PFSK-1 (cell line): ENCODE data around the gene TPD52L2.

Source experiments
- FOXP2 ChIP-seq: optimal IDR thresholded peaks from 2 replicates; pipeline ENCODE3; 2011; ENCODE audit warnings: borderline replicate concordance, control low read depth, inconsistent platforms; ENCODE audit not compliant: insufficient read depth; ENCODE audit errors: extremely low read length, extremely low read depth
- POLR2AphosphoS5 ChIP-seq: IDR thresholded peaks from 2 replicates; pipeline ENCODE4 v1.6.1; 2012; ENCODE audit warnings: low read depth, mild to moderate bottlenecking, control low read depth, low read length, moderate library complexity
- REST ChIP-seq, 2 experiments: IDR thresholded peaks; 2 replicates each; pipeline versions ENCODE4 v1.6.1 to v1.8.0; 2011 to 2012; ENCODE audit warnings: low read depth in 2 of 2, low read length in 2 of 2, control low read depth in 1 of 2, inconsistent platforms in 1 of 2, mild to moderate bottlenecking in 1 of 2, moderate library complexity in 1 of 2; ENCODE audit not compliant: insufficient read depth in 1 of 2
- SIN3A ChIP-seq: IDR thresholded peaks from 2 replicates; pipeline ENCODE4 v1.6.1; 2012; ENCODE audit warnings: mild to moderate bottlenecking, low read length, moderate library complexity, borderline replicate concordance; ENCODE audit not compliant: insufficient read depth
- TAF1 ChIP-seq: IDR thresholded peaks from 2 replicates; pipeline ENCODE4 v1.6.1; 2012; ENCODE audit warnings: low read length, control low read depth, borderline replicate concordance; ENCODE audit not compliant: insufficient read depth

Gene TPD52L2

GRCh38 chr20:63822276-63822696 is 42.8 kb upstream of the TPD52L2 start:
- TF ChIP-seq FOXP2 (peak; percentile 94), TAF1 (peak; percentile 93), REST (IDR thresholded peaks at IDR 0.05; ENCODE audit: insufficient read depth in 1 of 2, low read depth in 2 of 2, low read length in 2 of 2) (0 out of 4 replicates have a peak, but pooled peaks of 1 of the 2 experiments have one; percentile 45), SIN3A (0 out of 2 replicates have a peak, but pooled peaks have one; percentile 42), POLR2AphosphoS5 (peak; percentile 79)

- TF ChIP-seq POLR2AphosphoS5 (no peak), FOXP2 (no peak), TAF1 (no peak), SIN3A (no peak), REST (IDR thresholded peaks at IDR 0.05; ENCODE audit: insufficient read depth in 1 of 2, low read depth in 2 of 2, low read length in 2 of 2) (no peak)
Observed at GRCh38 chr20:63823691-63824311, 41.3 kb upstream of the TPD52L2 start.

GRCh38 chr20:63825331-63826118 is 39.5 kb upstream of the TPD52L2 start:
- TF ChIP-seq FOXP2: no peak
- no peak for TF ChIP-seq TAF1
- TF ChIP-seq REST (IDR thresholded peaks at IDR 0.05; ENCODE audit: insufficient read depth in 1 of 2, low read depth in 2 of 2, low read length in 2 of 2): no peak
- TF ChIP-seq SIN3A: no peak
- no peak for TF ChIP-seq POLR2AphosphoS5

- TF ChIP-seq TAF1 (no peak), REST (IDR thresholded peaks at IDR 0.05; ENCODE audit: insufficient read depth in 1 of 2, low read depth in 2 of 2, low read length in 2 of 2) (no peak), SIN3A (no peak), FOXP2 (no peak)
Observed at GRCh38 chr20:63826753-63827152, 38.3 kb upstream of the TPD52L2 start.
